HG03060 (cell line): Measurements from ENCODE around the gene COA1.
"Not testable (repeated sequence)": the region's sequence is repeated elsewhere in the genome, so short reads cannot be mapped to it uniquely, and the experiment has no call there.

Source experiments
- ATAC-seq: cut with Tn5 transposase; IDR thresholded peaks from one replicate; pipeline ENCODE4 v1.9.1; 2021; ENCODE audit warnings: low read depth, moderate number of reproducible peaks; ENCODE audit not compliant: unreplicated experiment

The COA1 gene

GRCh38 chr7:43609097-43609496, 120.2 kb downstream of the COA1 start:
- ATAC-seq: no peak

GRCh38 chr7:43604251-43604650, 125.1 kb downstream of the COA1 start:
- no peak for ATAC-seq

DNA sequence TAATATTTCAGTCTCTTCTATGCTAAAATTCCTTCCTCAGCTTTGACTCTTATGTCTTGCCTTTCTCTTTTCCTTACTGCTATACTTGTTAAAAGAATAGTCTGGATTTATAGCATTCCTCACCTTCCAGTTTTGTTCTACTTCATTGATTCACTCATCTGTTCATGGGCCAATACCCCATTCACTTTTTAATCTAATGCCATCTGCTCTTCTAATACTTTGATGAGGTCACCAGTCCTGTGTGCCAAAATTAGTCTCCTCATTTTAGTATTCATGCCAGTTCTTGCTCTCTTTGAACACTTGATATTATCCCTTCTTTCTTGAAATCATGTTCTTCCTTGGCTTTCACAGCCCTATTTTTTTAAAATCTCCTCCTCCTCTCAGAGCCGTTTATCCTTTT, 127.1 kb downstream of the COA1 start:
- no peak for ATAC-seq

DNA sequence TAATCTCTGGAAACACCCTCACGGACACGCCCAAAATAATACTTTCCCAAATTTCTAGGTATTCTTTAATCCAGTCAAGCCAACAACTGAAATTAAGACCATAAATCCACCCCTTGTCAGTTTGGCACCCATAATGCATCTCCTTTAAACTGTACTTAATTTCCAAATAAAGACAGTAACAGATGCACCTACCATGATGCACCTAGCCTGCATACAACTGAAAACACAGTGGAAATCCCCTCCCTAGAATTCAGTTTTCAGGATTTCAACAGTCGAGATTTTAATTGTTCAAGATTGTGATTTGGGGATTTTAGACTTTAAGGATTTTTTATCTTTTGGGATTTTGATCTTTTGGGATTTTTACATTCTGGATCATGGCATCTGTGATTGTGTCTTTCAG, 129.3 kb downstream of the COA1 start:
- no peak for ATAC-seq

- ATAC-seq: not testable (repeated sequence)
Observed at GRCh38 chr7:43596426-43596825, 132.9 kb downstream of the COA1 start.

GRCh38 chr7:43594020-43594419, 135.3 kb downstream of the COA1 start:
- no peak for ATAC-seq

- no peak for ATAC-seq
Observed at GRCh38 chr7:43593010-43593409, 136.3 kb downstream of the COA1 start.

DNA sequence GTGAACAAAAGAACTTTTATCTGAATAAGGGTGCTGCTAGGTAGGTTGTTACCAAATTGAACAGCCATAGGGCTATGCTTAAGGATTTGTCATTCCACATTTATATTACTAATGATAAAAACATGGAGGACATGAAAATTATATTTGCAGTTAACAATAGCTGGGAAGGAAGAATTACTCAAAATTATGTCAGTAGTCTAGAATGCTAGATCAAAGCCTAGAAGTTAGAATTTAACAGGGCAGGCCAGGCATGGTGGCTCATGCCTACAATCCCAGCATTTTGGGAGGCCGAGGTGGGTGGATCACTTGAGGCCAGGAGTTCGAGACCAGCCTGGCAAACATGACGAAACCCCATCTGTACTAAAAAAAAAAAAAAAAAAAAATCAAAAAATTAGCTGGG, 137.0 kb downstream of the COA1 start:
- no peak for ATAC-seq

DNA sequence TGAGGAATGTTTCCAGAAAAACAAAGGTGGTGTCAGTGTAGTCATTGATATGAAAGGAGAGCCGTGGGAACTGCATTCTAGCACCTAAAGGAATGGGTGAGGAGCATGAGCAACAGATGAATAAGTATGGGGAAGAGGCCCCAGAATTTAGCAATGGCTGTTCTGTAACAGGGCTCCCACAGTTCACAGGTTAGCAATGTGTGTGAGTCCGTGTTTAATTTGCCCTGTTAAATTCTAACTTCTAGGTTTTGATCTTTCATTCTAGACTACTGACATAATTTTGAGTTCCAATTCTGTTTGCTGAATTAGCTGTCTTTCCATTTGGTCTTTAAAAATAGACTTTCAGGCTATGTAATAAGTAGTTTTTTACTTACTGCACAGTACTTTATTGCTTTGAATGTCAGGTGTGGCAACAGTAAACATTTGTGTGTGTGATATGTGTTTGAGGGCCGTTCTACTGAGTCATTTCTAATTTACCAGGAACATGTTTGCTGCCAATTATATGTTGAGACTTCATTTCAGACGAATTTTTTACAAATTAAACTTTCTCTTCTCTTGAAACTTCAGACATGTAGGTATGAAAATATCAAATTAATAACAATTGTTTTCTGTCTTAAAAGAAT, 137.7 kb downstream of the COA1 start:
- ATAC-seq: no peak

- peak; percentile 56 for ATAC-seq
Observed at GRCh38 chr7:43590862-43591557, 138.3 kb downstream of the COA1 start.

- ATAC-seq: no peak
Observed at GRCh38 chr7:43589728-43590127, 139.6 kb downstream of the COA1 start.
